ENCODE results near the gene KCNK15. TPM values are rescaled to one million over a fixed set of nuclear protein-coding genes. Genes with fewer than 3 reads are reported as not detected.

KCNK15 gene
- total and polyA plus RNA-seq, 4 donors = 0.08 to 0.11 (median 0.08) TPM; not detected in 1

DNA sequence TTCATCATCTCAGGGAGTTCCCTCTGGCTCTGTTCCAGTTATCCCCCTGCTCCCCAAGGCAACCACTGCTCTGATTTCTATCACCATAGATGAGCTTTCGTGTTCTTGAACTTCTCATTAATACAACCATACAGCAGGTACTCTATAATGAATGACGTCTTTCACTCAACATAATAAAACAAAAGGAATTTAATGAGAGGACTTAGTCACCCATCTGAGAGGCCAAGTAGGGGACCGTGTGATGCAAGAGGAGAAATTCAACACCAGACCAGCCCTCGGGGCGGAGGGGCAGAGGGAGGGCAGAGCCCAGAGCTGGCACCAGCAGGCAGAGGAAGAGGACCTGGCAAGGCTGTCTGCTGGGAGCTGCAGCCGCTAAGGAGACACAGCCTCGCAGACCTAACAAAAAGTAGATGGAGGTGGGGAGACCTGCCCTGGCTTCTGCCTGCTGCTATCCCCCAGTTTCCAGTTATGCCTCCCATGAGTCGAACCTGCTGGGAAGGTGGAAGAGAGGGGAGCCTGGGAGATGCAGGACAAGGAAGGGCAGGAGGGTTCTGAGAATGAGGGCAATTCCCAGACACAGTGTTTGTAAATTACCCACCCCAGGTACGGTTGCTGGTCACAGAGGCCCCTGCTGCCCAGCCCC lies 16.7 kb upstream of the KCNK15 start:
- TF ChIP-seq, protein P1, sequence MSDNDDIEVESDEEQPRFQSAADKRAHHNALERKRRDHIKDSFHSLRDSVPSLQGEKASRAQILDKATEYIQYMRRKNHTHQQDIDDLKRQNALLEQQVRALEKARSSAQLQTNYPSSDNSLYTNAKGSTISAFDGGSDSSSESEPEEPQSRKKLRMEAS (IDR thresholded peaks at IDR 0.05) = no peak
- no peak for TF ChIP-seq RXRA (IDR thresholded peaks at IDR 0.05)
- TF ChIP-seq FOXA1 (IDR thresholded peaks at IDR 0.05) = no peak
- TF ChIP-seq ZBTB33 (IDR thresholded peaks at IDR 0.05) = no peak
- TF ChIP-seq SP1 (IDR thresholded peaks at IDR 0.05) = no peak
- no peak for TF ChIP-seq TAF1 (conservative IDR thresholded peaks at IDR 0.05)
- no peak for TF ChIP-seq YY1 (IDR thresholded peaks at IDR 0.05)
- TF ChIP-seq EGR1 (IDR thresholded peaks at IDR 0.05; ENCODE audit: low read depth in 2 of 2) = no peak
- TF ChIP-seq, protein P2, sequence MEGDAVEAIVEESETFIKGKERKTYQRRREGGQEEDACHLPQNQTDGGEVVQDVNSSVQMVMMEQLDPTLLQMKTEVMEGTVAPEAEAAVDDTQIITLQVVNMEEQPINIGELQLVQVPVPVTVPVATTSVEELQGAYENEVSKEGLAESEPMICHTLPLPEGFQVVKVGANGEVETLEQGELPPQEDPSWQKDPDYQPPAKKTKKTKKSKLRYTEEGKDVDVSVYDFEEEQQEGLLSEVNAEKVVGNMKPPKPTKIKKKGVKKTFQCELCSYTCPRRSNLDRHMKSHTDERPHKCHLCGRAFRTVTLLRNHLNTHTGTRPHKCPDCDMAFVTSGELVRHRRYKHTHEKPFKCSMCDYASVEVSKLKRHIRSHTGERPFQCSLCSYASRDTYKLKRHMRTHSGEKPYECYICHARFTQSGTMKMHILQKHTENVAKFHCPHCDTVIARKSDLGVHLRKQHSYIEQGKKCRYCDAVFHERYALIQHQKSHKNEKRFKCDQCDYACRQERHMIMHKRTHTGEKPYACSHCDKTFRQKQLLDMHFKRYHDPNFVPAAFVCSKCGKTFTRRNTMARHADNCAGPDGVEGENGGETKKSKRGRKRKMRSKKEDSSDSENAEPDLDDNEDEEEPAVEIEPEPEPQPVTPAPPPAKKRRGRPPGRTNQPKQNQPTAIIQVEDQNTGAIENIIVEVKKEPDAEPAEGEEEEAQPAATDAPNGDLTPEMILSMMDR (IDR thresholded peaks at IDR 0.05; ENCODE audit: low read depth, low read length, missing input control) = no peak
- no peak for TF ChIP-seq ATF3 (IDR thresholded peaks at IDR 0.05)
- no peak for TF ChIP-seq GABPA (IDR thresholded peaks at IDR 0.05 in 1 of 2, conservative IDR thresholded peaks at IDR 0.05 in 1 of 2)
- Histone ChIP-seq H3K36me3 (ENCODE audit: control insufficient read depth in 4 of 4, insufficient read depth in 3 of 4, low read depth in 1 of 4, low read length in 3 of 4) (no peaks in the 10 kb centered on the region), H3K9me3 (ENCODE audit: control insufficient read depth in 4 of 4, low read length in 3 of 4) (no peaks in the 10 kb centered on the region), H3K9ac (ENCODE audit: low read depth in 1 of 2, low read length in 2 of 2) (no peak overlapping the region), H3K27ac (ENCODE audit: low read depth in 1 of 2, low read length in 2 of 2) (no peak overlapping the region), H3K27me3 (ENCODE audit: control insufficient read depth in 4 of 4, insufficient read depth in 4 of 4, low read length in 3 of 4) (peaks cover 0 to 2% (median 0%) of the 10 kb centered on the region in 4 donors), H3K4me3 (ENCODE audit: low read depth in 1 of 3, low read length in 3 of 3) (no peak overlapping the region), H3K4me1 (ENCODE audit: control insufficient read depth in 4 of 4, insufficient read depth in 4 of 4, low read length in 3 of 4) (peaks cover 0 to 3% (median 0%) of the 10 kb centered on the region in 4 donors)
- no peak for DNase-seq (ENCODE audit: low spot score)
- WGBS = 26% methylated on average over 9 of the region's 9 CpGs

DNA sequence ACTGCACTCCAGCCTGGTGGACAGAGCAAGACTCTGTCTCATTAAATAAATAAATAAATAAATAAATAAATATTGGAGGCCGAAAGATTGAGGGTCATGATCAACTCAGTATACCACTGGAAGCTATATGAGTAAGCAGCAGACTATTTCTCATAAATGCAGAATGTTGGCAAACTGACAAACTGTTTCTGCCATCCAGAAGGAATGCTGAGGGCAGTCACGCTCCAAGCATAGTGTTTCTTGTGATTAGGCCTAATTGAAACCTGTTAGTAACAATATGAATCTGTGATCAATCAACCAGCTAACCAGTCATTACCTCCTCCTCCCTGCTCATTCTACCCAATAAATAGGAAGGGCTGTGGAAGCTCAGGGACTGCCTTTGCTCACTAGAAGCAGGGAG lies 15.2 kb upstream of the KCNK15 start:
- Histone ChIP-seq H3K27me3 (ENCODE audit: control insufficient read depth in 4 of 4, insufficient read depth in 4 of 4, low read length in 3 of 4) (peaks cover 0 to 2% (median 0%) of the 10 kb centered on the region in 4 donors), H3K4me1 (ENCODE audit: control insufficient read depth in 4 of 4, insufficient read depth in 4 of 4, low read length in 3 of 4) (peaks cover 0 to 3% (median 0%) of the 10 kb centered on the region in 4 donors), H3K27ac (ENCODE audit: low read depth in 1 of 2, low read length in 2 of 2) (no peak overlapping the region), H3K9me3 (ENCODE audit: control insufficient read depth in 4 of 4, low read length in 3 of 4) (no peaks in the 10 kb centered on the region), H3K36me3 (ENCODE audit: control insufficient read depth in 4 of 4, insufficient read depth in 3 of 4, low read depth in 1 of 4, low read length in 3 of 4) (no peaks in the 10 kb centered on the region), H3K9ac (ENCODE audit: low read depth in 1 of 2, low read length in 2 of 2) (no peak overlapping the region), H3K4me3 (ENCODE audit: low read depth in 1 of 3, low read length in 3 of 3) (no peak overlapping the region)
- 93% methylated on average over 2 of the region's 2 CpGs for WGBS
- no peak for TF ChIP-seq ATF3 (IDR thresholded peaks at IDR 0.05)
- no peak for TF ChIP-seq HNF4A (conservative IDR thresholded peaks at IDR 0.05)
- TF ChIP-seq FOXA1 (IDR thresholded peaks at IDR 0.05) = no peak
- no peak for TF ChIP-seq REST (IDR thresholded peaks at IDR 0.05)
- DNase-seq (ENCODE audit: low spot score) = no peak
